IMR-90 (cell line): ENCODE results near the gene INTS14. TPM values are rescaled to one million over a fixed set of nuclear protein-coding genes. Genes with fewer than 3 reads are reported as not detected.

Experiments used
- ATAC-seq: fragments of 200-7000 bp; cut with Tn5 transposase; 2 replicates; pipeline ENCODE4 v1.9.1; 2020; ENCODE audit warnings: low read depth, mild to moderate bottlenecking, moderate library complexity
- BruUV-seq: library from RNA; stranded (reverse); fragments of 400-500 nt; replicated peaks from 2 replicates; lab custom pipeline; 2021; lab: Mats Ljungman, UMichigan
- CTCF ChIA-PET: fragments of 300-600 bp; formaldehyde crosslinking; extraction: SDS; loops from one replicate; lab custom pipeline; 2021; ENCODE audit warnings: antibody characterized with exemption; lab: Yijun Ruan, JAX
- POLR2A ChIA-PET: fragments of 300-600 bp; sonication (Branson Sonifier 250); formaldehyde crosslinking; loops from one replicate; lab custom pipeline; 2022; ENCODE audit warnings: antibody characterized with exemption; ENCODE audit not compliant: unreplicated experiment; lab: Charles Lee
- DNase-seq: peaks from one replicate; pipeline ENCODE4 v3.0.0; 2013
- H2AFZ ChIP-seq: replicated peaks from 2 replicates; pipeline ENCODE3; 2013; ENCODE audit warnings: low read length, mild to moderate bottlenecking; ENCODE audit not compliant: poor library complexity
- H2AK5ac ChIP-seq: 2 replicates; pipeline ENCODE4 v1.6.1; 2013; ENCODE audit warnings: low read depth, low read length, inconsistent platforms
- H2AK9ac ChIP-seq: replicated peaks from 2 replicates; pipeline ENCODE3; 2013; ENCODE audit warnings: mild to moderate bottlenecking, low read depth, low read length, moderate library complexity; ENCODE audit not compliant: poor library complexity
- H2BK120ac ChIP-seq: 2 replicates; pipeline ENCODE4 v1.6.1; 2013; ENCODE audit warnings: low read depth, low read length, inconsistent platforms
- H2BK15ac ChIP-seq: 3 replicates; pipeline ENCODE4 v1.6.1; 2013; ENCODE audit warnings: low read depth, low read length, inconsistent platforms
- H2BK20ac ChIP-seq: 2 replicates; pipeline ENCODE4 v1.6.1; 2013; ENCODE audit warnings: low read depth, mild to moderate bottlenecking, inconsistent platforms, low read length, moderate library complexity
- H2BK5ac ChIP-seq: 2 replicates; pipeline ENCODE4 v1.6.1; 2013; ENCODE audit warnings: mild to moderate bottlenecking, low read depth, low read length, inconsistent platforms; ENCODE audit not compliant: poor library complexity, severe bottlenecking
- H3K14ac ChIP-seq: replicated peaks from 2 replicates; pipeline ENCODE4 v1.6.1; 2013; ENCODE audit warnings: low read depth, low read length, inconsistent platforms
- H3K18ac ChIP-seq: 2 replicates; pipeline ENCODE4 v1.6.1; 2013; ENCODE audit warnings: low read depth, low read length, control low read depth
- H3K23ac ChIP-seq: 2 replicates; pipeline ENCODE4 v1.6.1; 2013; ENCODE audit warnings: low read depth, low read length, inconsistent platforms
- H3K27ac ChIP-seq: 2 replicates; pipeline ENCODE4 v1.5.1; 2013; ENCODE audit warnings: mild to moderate bottlenecking, control low read depth, low read length; ENCODE audit not compliant: insufficient read depth
- H3K27me3 ChIP-seq: 2 replicates; pipeline ENCODE4 v1.6.1; 2013; ENCODE audit warnings: low read length; ENCODE audit not compliant: control insufficient read depth, insufficient read depth
- H3K36me3 ChIP-seq: 2 replicates; pipeline ENCODE4 v1.6.1; 2013; ENCODE audit warnings: low read length, mixed read lengths; ENCODE audit not compliant: control insufficient read depth, insufficient read depth
- H3K4ac ChIP-seq: 2 replicates; pipeline ENCODE4 v1.6.1; 2013; ENCODE audit warnings: low read depth, low read length, inconsistent platforms
- H3K4me1 ChIP-seq: 2 replicates; pipeline ENCODE4 v1.6.1; 2013; ENCODE audit warnings: low read length, mixed read lengths; ENCODE audit not compliant: control insufficient read depth, insufficient read depth
- H3K4me2 ChIP-seq: 2 replicates; pipeline ENCODE4 v1.6.1; 2013; ENCODE audit warnings: low read depth, mild to moderate bottlenecking, control low read depth, low read length, moderate library complexity
- H3K4me3 ChIP-seq: 2 replicates; pipeline ENCODE4 v1.5.1; 2013; ENCODE audit warnings: low read depth, mild to moderate bottlenecking, control low read depth, low read length, moderate library complexity; ENCODE audit not compliant: insufficient read depth
- H3K56ac ChIP-seq: 2 replicates; pipeline ENCODE4 v1.6.1; 2013; ENCODE audit warnings: low read length, inconsistent platforms; ENCODE audit not compliant: insufficient read depth; ENCODE audit errors: extremely low read depth
- H3K79me1 ChIP-seq, 2 experiments: 2 replicates each; pipeline ENCODE4 v1.6.1; 2013; ENCODE audit warnings: low read length in 2 of 2, inconsistent platforms in 1 of 2, low read depth in 1 of 2
- H3K9ac ChIP-seq: 2 replicates; pipeline ENCODE4 v1.6.1; 2013; ENCODE audit warnings: low read depth, low read length, control low read depth
- H3K9me1 ChIP-seq: 2 replicates; pipeline ENCODE4 v1.6.1; 2013; ENCODE audit warnings: low read length, inconsistent platforms; ENCODE audit not compliant: insufficient read depth
- H3K9me3 ChIP-seq: 2 replicates; pipeline ENCODE4 v1.6.1; 2013; ENCODE audit warnings: low read length; ENCODE audit not compliant: control insufficient read depth, insufficient read depth
- H4K20me1 ChIP-seq: 2 replicates; pipeline ENCODE4 v1.6.1; 2013; ENCODE audit warnings: low read length, inconsistent platforms; ENCODE audit not compliant: insufficient read depth
- H4K5ac ChIP-seq: 2 replicates; pipeline ENCODE4 v1.6.1; 2013; ENCODE audit warnings: mild to moderate bottlenecking, low read depth, low read length, control low read depth
- H4K8ac ChIP-seq, 2 experiments: 2 replicates each; pipeline ENCODE4 v1.6.1; 2013; ENCODE audit warnings: low read depth in 2 of 2, low read length in 2 of 2, control low read depth in 1 of 2, inconsistent platforms in 1 of 2
- H4K91ac ChIP-seq: 2 replicates; pipeline ENCODE4 v1.6.1; 2013; ENCODE audit warnings: low read depth, low read length, inconsistent platforms; ENCODE audit not compliant: insufficient read depth
- BHLHE40 ChIP-seq: fragments of 150-350 bp; IDR thresholded peaks from 2 replicates; pipeline ENCODE4 v1.6.1; 2016; ENCODE audit warnings: mild to moderate bottlenecking, low read depth, low read length
- CEBPB ChIP-seq: IDR thresholded peaks from 2 replicates; pipeline ENCODE4 v1.6.1; 2012; ENCODE audit warnings: low read depth, low read length, improper control_type of control experiment
- CHD1 ChIP-seq: IDR thresholded peaks from 2 replicates; pipeline ENCODE4 v1.6.1; 2012; ENCODE audit warnings: low read depth, low read length, improper control_type of control experiment
- FOS ChIP-seq: fragments of 150-350 bp; IDR thresholded peaks from 2 replicates; pipeline ENCODE4 v1.6.1; 2016; ENCODE audit warnings: low read depth, low read length
- MAFK ChIP-seq: IDR thresholded peaks from 2 replicates; pipeline ENCODE4 v1.6.1; 2012; ENCODE audit warnings: low read depth, low read length, improper control_type of control experiment
- MAZ ChIP-seq: IDR thresholded peaks from 2 replicates; pipeline ENCODE4 v1.6.1; 2012; ENCODE audit warnings: low read depth, mild to moderate bottlenecking, low read length, improper control_type of control experiment, moderate library complexity, borderline replicate concordance
- MXI1 ChIP-seq: IDR thresholded peaks from 2 replicates; pipeline ENCODE4 v1.6.1; 2012; ENCODE audit warnings: low read depth, mild to moderate bottlenecking, low read length, moderate library complexity, borderline replicate concordance
- NFE2L2 ChIP-seq: fragments of 150-350 bp; IDR thresholded peaks from 2 replicates; pipeline ENCODE4 v1.6.1; 2016; ENCODE audit warnings: low read depth, mild to moderate bottlenecking, low read length
- POLR2A ChIP-seq: IDR thresholded peaks from 2 replicates; pipeline ENCODE4 v1.6.1; 2012; ENCODE audit warnings: mild to moderate bottlenecking, low read depth, low read length
- RAD21 ChIP-seq: IDR thresholded peaks from 2 replicates; pipeline ENCODE4 v1.6.1; 2012; ENCODE audit warnings: low read length, improper control_type of control experiment
- RCOR1 ChIP-seq: IDR thresholded peaks from 2 replicates; pipeline ENCODE4 v1.6.1; 2012; ENCODE audit warnings: mild to moderate bottlenecking, low read length, improper control_type of control experiment; ENCODE audit not compliant: insufficient replicate concordance
- RFX5 ChIP-seq: IDR thresholded peaks from 2 replicates; pipeline ENCODE4 v1.8.0; 2012; ENCODE audit warnings: low read depth, mild to moderate bottlenecking, low read length, moderate library complexity
- SMC3 ChIP-seq: fragments of 150-350 bp; IDR thresholded peaks from 2 replicates; pipeline ENCODE4 v1.6.1; 2016; ENCODE audit warnings: low read depth, mild to moderate bottlenecking, antibody characterized with exemption, low read length, moderate library complexity
- USF2 ChIP-seq: fragments of 150-350 bp; IDR thresholded peaks from 2 replicates; pipeline ENCODE4 v1.6.1; 2017; ENCODE audit warnings: mild to moderate bottlenecking, antibody characterized with exemption, low read length, low read depth
- WGBS, 2 experiments: methylation state at CpG; one replicate each; pipeline versions ENCODE4 v1.1.5 to v1.1.7; 2013; ENCODE audit warnings: missing lambda C conversion rate in 2 of 2; ENCODE audit not compliant: insufficient read length in 1 of 2; ENCODE audit errors: extremely low coverage in 2 of 2; 5-methylcytosine and 5-hydroxymethylcytosine counted together
- dilution Hi-C: fragments of 300-500 bp; cut with HindIII; formaldehyde crosslinking; loops from one replicate; pipeline ENCODE4 v1.14.3; 2018; ENCODE audit warnings: low sequenced_read_pairs; ENCODE audit not compliant: unreplicated experiment
- in situ Hi-C: fragments of 300-500 bp; cut with MboI; formaldehyde crosslinking; loops from 3 replicates; pipeline ENCODE4 v1.14.3; 2019; ENCODE audit warnings: low sequenced_read_pairs, inconsistent platforms, mixed read lengths
- intact Hi-C: fragments of 100-400 bp; cut with micrococcal nuclease; formaldehyde crosslinking; loops from 2 replicates; pipeline ENCODE4 v1.10.0; 2022
- polyA plus RNA-seq, 3 experiments: library from polyadenylated mRNA; depleted of rRNA; stranded (reverse); fragments of >200 nt; gene quantifications; 2 replicates each; pipeline ENCODE4 v1.2.3, GENCODE V29; 2012; ENCODE audit warnings: low replicate concordance in 1 of 3
- total RNA-seq: library from RNA; depleted of rRNA; stranded (reverse); fragments of >200 nt; gene quantifications from 2 replicates; pipeline ENCODE4 v1.2.3, GENCODE V29; 2012
- TF ChIP-seq, protein P1 (sequence below): conservative IDR thresholded peaks from 2 replicates; pipeline ENCODE4 v1.5.1; 2012; ENCODE audit warnings: mild to moderate bottlenecking, low read depth, low read length, improper control_type of control experiment
- TF ChIP-seq, protein P2 (sequence below): fragments of 150-350 bp; IDR thresholded peaks from 2 replicates; pipeline ENCODE4 v1.6.1; 2016; ENCODE audit warnings: low read depth, mild to moderate bottlenecking, low read length, moderate library complexity, borderline replicate concordance

The INTS14 gene
- total and polyA plus RNA-seq, 2 of the 4 experiments (the other 2 are of a cell fraction), result 22.9 to 39.5 TPM

DNA sequence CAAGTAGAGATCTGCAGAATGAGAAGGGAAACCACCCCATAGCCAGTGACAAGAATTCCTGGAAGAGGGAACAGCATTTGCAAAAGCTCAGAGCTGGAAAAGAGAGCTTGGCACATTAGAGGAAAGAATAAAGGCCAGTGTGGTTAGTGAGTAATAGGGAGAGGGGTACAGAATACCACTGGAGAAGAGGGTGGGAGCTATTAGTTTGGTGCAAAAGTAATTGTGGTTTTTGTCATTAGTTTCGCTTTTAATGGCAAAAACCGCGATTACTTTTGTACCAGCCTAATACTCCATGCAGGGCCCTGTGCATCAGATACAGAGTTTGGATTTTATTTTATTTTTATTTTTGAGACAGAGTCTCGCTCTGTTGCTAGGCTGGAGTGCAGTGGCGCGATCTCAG lies 20.6 kb upstream of the INTS14 start:
- Histone ChIP-seq H3K9ac (no peak overlapping the region), H3K4me1 (peaks cover 9% of the 10 kb centered on the region), H3K23ac (no peak overlapping the region), H3K4me3 (no peak overlapping the region), H3K18ac (no peak overlapping the region), H3K9me3 (no peaks in the 10 kb centered on the region), H2BK5ac (no peak overlapping the region), H3K27me3 (no peaks in the 10 kb centered on the region), H3K9me1 (peaks cover 6% of the 10 kb centered on the region; the same call in 1 of the 2 replicates), H4K5ac (no peak overlapping the region), H3K56ac (no peak overlapping the region), H4K20me1 (no peaks in the 10 kb centered on the region), H2AK5ac (no peak overlapping the region), H3K79me1 (0 out of 4 replicates have a peak, but pooled peaks cover 0 to 3% of the 10 kb centered on the region in 2 experiments), H4K91ac (no peak overlapping the region), H3K36me3 (no peaks in the 10 kb centered on the region; the same call in 1 of the 2 replicates), H4K8ac (no peak overlapping the region), H3K4me2 (no peak overlapping the region), H2AK9ac (no peak overlapping the region), H3K14ac (no peak overlapping the region), H2BK15ac (no peak overlapping the region), H3K27ac (no peak overlapping the region), H2BK120ac (no peak overlapping the region), H2BK20ac (no peak overlapping the region), H3K4ac (no peak overlapping the region), H2AFZ (no peak overlapping the region)
- TF ChIP-seq USF2 (no peak), MAFK (no peak), RFX5 (no peak), MAZ (no peak), SMC3 (no peak), MXI1 (no peak), POLR2A (no peak), FOS (no peak), RAD21 (no peak), RCOR1 (no peak), CEBPB (no peak), BHLHE40 (no peak), NFE2L2 (no peak), CHD1 (no peak)
- TF ChIP-seq, protein P1, sequence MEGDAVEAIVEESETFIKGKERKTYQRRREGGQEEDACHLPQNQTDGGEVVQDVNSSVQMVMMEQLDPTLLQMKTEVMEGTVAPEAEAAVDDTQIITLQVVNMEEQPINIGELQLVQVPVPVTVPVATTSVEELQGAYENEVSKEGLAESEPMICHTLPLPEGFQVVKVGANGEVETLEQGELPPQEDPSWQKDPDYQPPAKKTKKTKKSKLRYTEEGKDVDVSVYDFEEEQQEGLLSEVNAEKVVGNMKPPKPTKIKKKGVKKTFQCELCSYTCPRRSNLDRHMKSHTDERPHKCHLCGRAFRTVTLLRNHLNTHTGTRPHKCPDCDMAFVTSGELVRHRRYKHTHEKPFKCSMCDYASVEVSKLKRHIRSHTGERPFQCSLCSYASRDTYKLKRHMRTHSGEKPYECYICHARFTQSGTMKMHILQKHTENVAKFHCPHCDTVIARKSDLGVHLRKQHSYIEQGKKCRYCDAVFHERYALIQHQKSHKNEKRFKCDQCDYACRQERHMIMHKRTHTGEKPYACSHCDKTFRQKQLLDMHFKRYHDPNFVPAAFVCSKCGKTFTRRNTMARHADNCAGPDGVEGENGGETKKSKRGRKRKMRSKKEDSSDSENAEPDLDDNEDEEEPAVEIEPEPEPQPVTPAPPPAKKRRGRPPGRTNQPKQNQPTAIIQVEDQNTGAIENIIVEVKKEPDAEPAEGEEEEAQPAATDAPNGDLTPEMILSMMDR, result no peak
- TF ChIP-seq, protein P2, sequence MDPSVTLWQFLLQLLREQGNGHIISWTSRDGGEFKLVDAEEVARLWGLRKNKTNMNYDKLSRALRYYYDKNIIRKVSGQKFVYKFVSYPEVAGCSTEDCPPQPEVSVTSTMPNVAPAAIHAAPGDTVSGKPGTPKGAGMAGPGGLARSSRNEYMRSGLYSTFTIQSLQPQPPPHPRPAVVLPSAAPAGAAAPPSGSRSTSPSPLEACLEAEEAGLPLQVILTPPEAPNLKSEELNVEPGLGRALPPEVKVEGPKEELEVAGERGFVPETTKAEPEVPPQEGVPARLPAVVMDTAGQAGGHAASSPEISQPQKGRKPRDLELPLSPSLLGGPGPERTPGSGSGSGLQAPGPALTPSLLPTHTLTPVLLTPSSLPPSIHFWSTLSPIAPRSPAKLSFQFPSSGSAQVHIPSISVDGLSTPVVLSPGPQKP, result no peak
- dilution Hi-C loops (no loop called here), intact Hi-C loops (loop anchor here (10.0 kb wide), 1 partner anchor 653 kb away; no protein-coding TSS in a partner anchor), in situ Hi-C loops (no loop called here)
- BruUV-seq, result no TSS peak
- no CpG with 5 or more reads among the region's 6 CpGs for WGBS, 2 experiments
- CTCF ChIA-PET, result no interaction called here
- POLR2A ChIA-PET, result no interaction called here
- ATAC-seq (no peak), DNase-seq (no peak)
